HUDEP-2 (cell line): ENCODE measurements around the gene SGCD.
A peak's percentile ranks its signal among the peaks of the same experiment; 100 is the strongest.

Experiments
- DNase-seq, 76 experiments: peaks; one replicate each; lab custom pipeline; 2025; ENCODE audit not compliant: unreplicated experiment in 76 of 76; lab: John Stamatoyannopoulos, UW

Gene SGCD

GRCh38 chr5:156755421-156756087 lies 428.6 kb downstream of the SGCD start:
- no peak for DNase-seq

GRCh38 chr5:156758011-156758791 lies 431.2 kb downstream of the SGCD start:
- DNase-seq = no peak

- DNase-seq = no peak
Measured at GRCh38 chr5:156759156-156759555, 432.2 kb downstream of the SGCD start.

GRCh38 chr5:156762771-156763170 lies 435.8 kb downstream of the SGCD start:
- no peak for DNase-seq

- DNase-seq = no peak
Measured at GRCh38 chr5:156764176-156764971, 437.4 kb downstream of the SGCD start.

GRCh38 chr5:156774273-156774672 lies 447.3 kb downstream of the SGCD start:
- no peak for DNase-seq

- DNase-seq = no peak
Measured at GRCh38 chr5:156778139-156778706, 451.3 kb downstream of the SGCD start.

GRCh38 chr5:156778752-156779151 lies 451.8 kb downstream of the SGCD start:
- no peak for DNase-seq

- no peak for DNase-seq
Measured at GRCh38 chr5:156779436-156779835, 452.5 kb downstream of the SGCD start.

GRCh38 chr5:156783092-156783491 lies 456.1 kb downstream of the SGCD start:
- DNase-seq = no peak

- DNase-seq = no peak
Measured at GRCh38 chr5:156794687-156795086, 467.7 kb downstream of the SGCD start.

GRCh38 chr5:156798201-156798600 lies 471.2 kb downstream of the SGCD start:
- DNase-seq = no peak

GRCh38 chr5:156799171-156799570 lies 472.2 kb downstream of the SGCD start:
- DNase-seq = no peak

GRCh38 chr5:156800929-156801328 lies 474.0 kb downstream of the SGCD start:
- DNase-seq = no peak

- no peak for DNase-seq
Measured at GRCh38 chr5:156802501-156802900, 475.5 kb downstream of the SGCD start.

- no peak for DNase-seq
Measured at GRCh38 chr5:156803404-156803803, 476.4 kb downstream of the SGCD start.

- DNase-seq = no peak
Measured at GRCh38 chr5:156812959-156813358, 486.0 kb downstream of the SGCD start.

- DNase-seq = peak in 2 of 76 experiments; percentile 0
Measured at GRCh38 chr5:156815988-156816599, 489.1 kb downstream of the SGCD start.
